HEK293 (cell line): Measurements from ENCODE around the gene CYP27B1.
A peak's percentile ranks its signal among the peaks of the same experiment; 100 is the strongest.

Experiments
- BCL6B ChIP-seq: fragments of 450-650 bp; formaldehyde crosslinking; IDR thresholded peaks from 2 replicates; pipeline ENCODE4 v1.5.1; 2017; ENCODE audit warnings: missing biosample characterization, missing genetic modification characterization
- ELK4 ChIP-seq: IDR thresholded peaks from 2 replicates; pipeline ENCODE4 v1.6.1; 2011; ENCODE audit warnings: mild to moderate bottlenecking, low read depth, low read length, borderline replicate concordance
- FEZF1 ChIP-seq: fragments of 450-650 bp; formaldehyde crosslinking; IDR thresholded peaks from 2 replicates; pipeline ENCODE4 v1.5.1; 2016; ENCODE audit warnings: missing biosample characterization, missing genetic modification characterization
- MYNN ChIP-seq: fragments of 450-650 bp; formaldehyde crosslinking; IDR thresholded peaks from 2 replicates; pipeline ENCODE4 v1.5.1; 2016; ENCODE audit warnings: missing biosample characterization, missing genetic modification characterization, borderline replicate concordance
- OVOL3 ChIP-seq: fragments of 450-650 bp; formaldehyde crosslinking; IDR thresholded peaks from 2 replicates; pipeline ENCODE4 v1.5.1; 2016; ENCODE audit warnings: missing biosample characterization, missing genetic modification characterization
- PBX3 ChIP-seq: sonication (generic); formaldehyde crosslinking; IDR thresholded peaks from 2 replicates; pipeline ENCODE4 v1.8.1; 2022; ENCODE audit warnings: mild to moderate bottlenecking, moderate library complexity, missing genetic modification reagents
- PRDM6 ChIP-seq: fragments of 450-650 bp; formaldehyde crosslinking; IDR thresholded peaks from 2 replicates; pipeline ENCODE4 v1.5.1; 2017; ENCODE audit warnings: missing biosample characterization, missing genetic modification characterization
- RBAK ChIP-seq: fragments of 450-650 bp; formaldehyde crosslinking; IDR thresholded peaks from 2 replicates; pipeline ENCODE4 v1.5.1; 2016; ENCODE audit warnings: missing biosample characterization, missing genetic modification characterization
- SCRT2 ChIP-seq: fragments of 450-650 bp; formaldehyde crosslinking; IDR thresholded peaks from 2 replicates; pipeline ENCODE4 v1.5.1; 2016; ENCODE audit warnings: missing biosample characterization, missing genetic modification characterization
- ZBTB44 ChIP-seq: fragments of 450-650 bp; IDR thresholded peaks from 2 replicates; pipeline ENCODE4 v1.5.1; 2018; ENCODE audit warnings: missing biosample characterization, mild to moderate bottlenecking, missing genetic modification characterization
- ZBTB48 ChIP-seq: fragments of 450-650 bp; formaldehyde crosslinking; IDR thresholded peaks from 2 replicates; pipeline ENCODE4 v1.5.1; 2016; ENCODE audit warnings: missing biosample characterization, missing genetic modification characterization
- ZFHX2 ChIP-seq: fragments of 450-650 bp; formaldehyde crosslinking; conservative IDR thresholded peaks from 2 replicates; pipeline ENCODE4 v1.5.1; 2016; ENCODE audit warnings: missing biosample characterization, missing genetic modification characterization
- ZFP41 ChIP-seq: fragments of 450-650 bp; formaldehyde crosslinking; IDR thresholded peaks from 2 replicates; pipeline ENCODE4 v1.5.1; 2016; ENCODE audit warnings: missing biosample characterization, missing genetic modification characterization, borderline replicate concordance
- ZIC2 ChIP-seq: fragments of 450-650 bp; formaldehyde crosslinking; IDR thresholded peaks from 2 replicates; pipeline ENCODE4 v1.5.1; 2016; ENCODE audit warnings: missing biosample characterization, missing genetic modification characterization
- ZNF112 ChIP-seq: fragments of 450-650 bp; formaldehyde crosslinking; IDR thresholded peaks from 2 replicates; pipeline ENCODE4 v1.5.0; 2017; ENCODE audit warnings: missing biosample characterization, missing genetic modification characterization
- ZNF148 ChIP-seq: fragments of 450-650 bp; formaldehyde crosslinking; IDR thresholded peaks from 2 replicates; pipeline ENCODE4 v1.5.0; 2017; ENCODE audit warnings: missing biosample characterization, missing genetic modification characterization, borderline replicate concordance
- ZNF16 ChIP-seq: fragments of 450-650 bp; formaldehyde crosslinking; IDR thresholded peaks from 2 replicates; pipeline ENCODE4 v1.5.1; 2016; ENCODE audit warnings: low read depth, missing biosample characterization, missing genetic modification characterization
- ZNF169 ChIP-seq: fragments of 450-650 bp; formaldehyde crosslinking; IDR thresholded peaks from 2 replicates; pipeline ENCODE4 v1.5.1; 2016; ENCODE audit warnings: missing biosample characterization, missing genetic modification characterization
- ZNF341 ChIP-seq: fragments of 450-650 bp; formaldehyde crosslinking; IDR thresholded peaks from 2 replicates; pipeline ENCODE4; 2016; ENCODE audit warnings: low read depth, missing biosample characterization, missing genetic modification characterization
- ZNF404 ChIP-seq: fragments of 450-650 bp; formaldehyde crosslinking; IDR thresholded peaks from 2 replicates; pipeline ENCODE4 v1.5.1; 2017; ENCODE audit warnings: missing biosample characterization, missing genetic modification characterization
- ZNF488 ChIP-seq: fragments of 450-650 bp; formaldehyde crosslinking; IDR thresholded peaks from 2 replicates; pipeline ENCODE4 v1.5.1; 2016; ENCODE audit warnings: missing biosample characterization, missing genetic modification characterization
- ZNF558 ChIP-seq: fragments of 450-650 bp; formaldehyde crosslinking; IDR thresholded peaks from 2 replicates; pipeline ENCODE4 v1.5.1; 2016; ENCODE audit warnings: missing biosample characterization, missing genetic modification characterization
- ZNF585B ChIP-seq: fragments of 450-650 bp; formaldehyde crosslinking; IDR thresholded peaks from 2 replicates; pipeline ENCODE4 v1.5.1; 2016; ENCODE audit warnings: missing biosample characterization, missing genetic modification characterization
- ZNF626 ChIP-seq: fragments of 450-650 bp; sonication (Bioruptor Pico); formaldehyde crosslinking; IDR thresholded peaks from 2 replicates; pipeline ENCODE4 v1.5.1; 2018; ENCODE audit warnings: missing biosample characterization, missing genetic modification characterization, inconsistent platforms
- ZNF664 ChIP-seq: fragments of 450-650 bp; formaldehyde crosslinking; IDR thresholded peaks from 2 replicates; pipeline ENCODE4 v1.5.1; 2016; ENCODE audit warnings: missing biosample characterization, missing genetic modification characterization
- ZNF677 ChIP-seq: fragments of 450-650 bp; IDR thresholded peaks from 2 replicates; pipeline ENCODE4 v1.5.0; 2018; ENCODE audit warnings: missing biosample characterization, mild to moderate bottlenecking, missing genetic modification characterization, moderate library complexity
- ZNF692 ChIP-seq: fragments of 450-650 bp; formaldehyde crosslinking; IDR thresholded peaks from 2 replicates; pipeline ENCODE4 v1.5.1; 2016; ENCODE audit warnings: missing biosample characterization, missing genetic modification characterization
- ZNF777 ChIP-seq: fragments of 450-650 bp; formaldehyde crosslinking; IDR thresholded peaks from 2 replicates; pipeline ENCODE4 v1.5.1; 2017; ENCODE audit warnings: missing biosample characterization, missing genetic modification characterization, borderline replicate concordance

CYP27B1 gene

GRCh38 chr12:57766464-57767304 lies at the start of gene CYP27B1 (continued):
- no peak for TF ChIP-seq PRDM6 (tag by site-specific recombination)
- TF ChIP-seq RBAK (tag by site-specific recombination) = no peak
- no peak for TF ChIP-seq BCL6B
- no peak for TF ChIP-seq ZNF558 (tag by site-specific recombination)
- TF ChIP-seq ZNF692 (tag by site-specific recombination) = no peak
- peak; percentile 44 for TF ChIP-seq ZFHX2
- no peak for TF ChIP-seq ZNF677
- TF ChIP-seq ZNF112 (tag by site-specific recombination) = no peak
- TF ChIP-seq ZNF777 (tag by site-specific recombination) = no peak
- no peak for TF ChIP-seq ZNF16 (tag by site-specific recombination)
- no peak for TF ChIP-seq ZNF169
- no peak for TF ChIP-seq ELK4
- no peak for TF ChIP-seq ZNF148 (tag by site-specific recombination)
- no peak for TF ChIP-seq ZNF488
- no peak for TF ChIP-seq ZNF585B (tag by site-specific recombination)
- TF ChIP-seq PBX3 (CRISPR knock-in tag) = no peak
- TF ChIP-seq ZNF341 = peak; percentile 97
- no peak for TF ChIP-seq ZNF626 (tag by site-specific recombination)
- TF ChIP-seq SCRT2 (tag by site-specific recombination) = no peak
- TF ChIP-seq ZFP41 (tag by site-specific recombination) = no peak
- TF ChIP-seq ZNF404 (tag by site-specific recombination) = no peak
- no peak for TF ChIP-seq MYNN (tag by site-specific recombination)
- TF ChIP-seq ZNF664 (tag by site-specific recombination) = no peak
- no peak for TF ChIP-seq OVOL3 (tag by site-specific recombination)
- TF ChIP-seq FEZF1 = no peak
- peak; percentile 59 for TF ChIP-seq ZIC2 (tag by site-specific recombination)
- TF ChIP-seq ZBTB44 (tag by site-specific recombination) = no peak
- TF ChIP-seq ZBTB48 (tag by site-specific recombination) = peak; percentile 37; the same call in 1 of the 2 replicates
